H1 (cell line): ENCODE measurements around the gene DLGAP3. TPM values are rescaled to one million over a fixed set of nuclear protein-coding genes. Genes with fewer than 3 reads are reported as not detected.

ENCODE experiments used
- CTCF ChIA-PET: fragments of 300-600 bp; sonication (Branson Sonifier 250); formaldehyde crosslinking; loops from one replicate; lab custom pipeline; 2021; ENCODE audit not compliant: partially characterized antibody; lab: Charles Lee
- POLR2A ChIA-PET: fragments of 300-600 bp; sonication (Branson Sonifier 250); formaldehyde crosslinking; loops from one replicate; lab custom pipeline; 2021; ENCODE audit warnings: inconsistent platforms; ENCODE audit not compliant: partially characterized antibody; lab: Charles Lee
- DNase-seq, 2 experiments: peaks; one replicate each; pipeline versions ENCODE4 v3.0.0 to v3.0.0-alpha.2; 2010 to 2022; ENCODE audit warnings: low spot score in 2 of 2, low read depth in 1 of 2, mixed read lengths in 1 of 2
- FAIRE-seq: peaks from 2 replicates; lab custom pipeline; 2011; peaks lifted over from hg19 to GRCh38; lab: Jason Lieb, UNC
- H2AFZ ChIP-seq: 2 replicates; pipeline ENCODE4 v1.8.1; 2012; ENCODE audit warnings: low read length, inconsistent platforms
- H2AK5ac ChIP-seq: 2 replicates; pipeline ENCODE4 v1.6.1; 2013; ENCODE audit warnings: low read depth, low read length
- H2BK120ac ChIP-seq: replicated peaks from 2 replicates; pipeline ENCODE3; 2013; ENCODE audit warnings: low read depth, low read length, inconsistent platforms
- H2BK12ac ChIP-seq: 2 replicates; pipeline ENCODE4 v1.6.1; 2013; ENCODE audit warnings: low read depth, low read length
- H2BK15ac ChIP-seq: 2 replicates; pipeline ENCODE4 v1.6.1; 2013; ENCODE audit warnings: low read length
- H2BK20ac ChIP-seq: 2 replicates; pipeline ENCODE4 v1.6.1; 2013; ENCODE audit warnings: low read length
- H2BK5ac ChIP-seq: 2 replicates; pipeline ENCODE4 v1.6.1; 2013; ENCODE audit warnings: low read depth, low read length
- H3K14ac ChIP-seq: 2 replicates; pipeline ENCODE4 v1.6.1; 2013; ENCODE audit warnings: inconsistent platforms; ENCODE audit not compliant: insufficient read length
- H3K18ac ChIP-seq: 2 replicates; pipeline ENCODE4 v1.6.1; 2013; ENCODE audit warnings: low read length; ENCODE audit errors: extremely low read depth
- H3K23ac ChIP-seq: 2 replicates; pipeline ENCODE4 v1.6.1; 2013; ENCODE audit warnings: inconsistent platforms; ENCODE audit not compliant: insufficient read length
- H3K23me2 ChIP-seq: 2 replicates; pipeline ENCODE4 v1.6.1; 2013; ENCODE audit warnings: low read depth, low read length
- H3K27ac ChIP-seq: 2 replicates; pipeline ENCODE4 v1.6.1; 2011; ENCODE audit warnings: low read depth, low read length, inconsistent platforms
- H3K27me3 ChIP-seq, 4 experiments: replicated peaks in 1 of 4; 1 replicate in 1 of 4; 2 replicates in 3 of 4; pipeline versions ENCODE4 v1.6.1 to v1.8.1; 2011 to 2013; ENCODE audit warnings: low read length in 3 of 4, mild to moderate bottlenecking in 3 of 4, inconsistent platforms in 2 of 4, mixed read lengths in 2 of 4, moderate library complexity in 1 of 4; ENCODE audit not compliant: control insufficient read depth in 3 of 4, insufficient read depth in 3 of 4; ENCODE audit errors: extremely low read depth in 1 of 4
- H3K36me3 ChIP-seq, 4 experiments: 2 replicates each; pipeline versions ENCODE4 v1.6.1 to v1.8.1; 2011 to 2013; ENCODE audit warnings: mild to moderate bottlenecking in 4 of 4, low read length in 3 of 4, moderate library complexity in 2 of 4, control low read depth in 1 of 4, inconsistent platforms in 1 of 4; ENCODE audit not compliant: insufficient read depth in 4 of 4, control insufficient read depth in 2 of 4
- H3K4ac ChIP-seq: replicated peaks from 2 replicates; pipeline ENCODE3; 2013; ENCODE audit warnings: low read length, low read depth, mixed read lengths, inconsistent platforms; ENCODE audit not compliant: insufficient read length
- H3K4me1 ChIP-seq, 4 experiments: replicated peaks in 1 of 4; 1 replicate in 1 of 4; 2 replicates in 3 of 4; pipeline versions ENCODE4 v1.6.1 to v1.8.1; 2011 to 2013; ENCODE audit warnings: low read length in 3 of 4, inconsistent platforms in 2 of 4, mixed read lengths in 1 of 4; ENCODE audit not compliant: insufficient read depth in 4 of 4, control insufficient read depth in 3 of 4
- H3K4me2 ChIP-seq, 2 experiments: 2 replicates each; pipeline versions ENCODE4 v1.6.1 to v1.8.1; 2011 to 2013; ENCODE audit warnings: low read depth in 2 of 2, low read length in 2 of 2, control low read depth in 1 of 2, inconsistent platforms in 1 of 2, mild to moderate bottlenecking in 1 of 2; ENCODE audit not compliant: insufficient read depth in 1 of 2
- H3K4me3 ChIP-seq, 4 experiments: fragments of 200-600, 300-600 bp in 1 of 4; sonication (generic), shearing (Covaris generic), sonication (Bioruptor Twin) in 1 of 4; 2 replicates each; pipeline versions ENCODE4 v1.5.1 to v1.8.1; 2011 to 2016; ENCODE audit warnings: low read length in 4 of 4, low read depth in 3 of 4, control low read depth in 2 of 4, inconsistent platforms in 2 of 4, mild to moderate bottlenecking in 2 of 4, mixed read lengths in 1 of 4, moderate library complexity in 1 of 4; ENCODE audit not compliant: insufficient read depth in 2 of 4; ENCODE audit errors: extremely low read depth in 1 of 4
- H3K56ac ChIP-seq: replicated peaks from 2 replicates; pipeline ENCODE3; 2013; ENCODE audit warnings: low read depth, mild to moderate bottlenecking, mixed read lengths, low read length, inconsistent platforms; ENCODE audit not compliant: insufficient read length
- H3K79me1 ChIP-seq: 2 replicates; pipeline ENCODE4 v1.6.1; 2013; ENCODE audit warnings: low read depth, low read length, control low read depth
- H3K79me2 ChIP-seq, 2 experiments: 2 replicates each; pipeline versions ENCODE4 v1.6.1 to v1.8.1; 2012 to 2013; ENCODE audit warnings: low read length in 2 of 2, mild to moderate bottlenecking in 2 of 2, inconsistent platforms in 1 of 2; ENCODE audit not compliant: insufficient read depth in 2 of 2, control insufficient read depth in 1 of 2
- H3K9ac ChIP-seq, 4 experiments: replicated peaks in 1 of 4; 1 replicate in 1 of 4; 2 replicates in 3 of 4; pipeline versions ENCODE4 v1.6.1 to v1.8.1; 2011 to 2013; ENCODE audit warnings: low read depth in 3 of 4, low read length in 3 of 4, control low read depth in 2 of 4, mild to moderate bottlenecking in 2 of 4, moderate library complexity in 2 of 4, inconsistent platforms in 1 of 4; ENCODE audit errors: extremely low read depth in 1 of 4
- H3K9me3 ChIP-seq, 2 experiments: 2 replicates each; pipeline versions ENCODE4 v1.6.1 to v1.8.1; 2012 to 2013; ENCODE audit warnings: mild to moderate bottlenecking in 2 of 2, moderate library complexity in 2 of 2, control low read depth in 1 of 2, inconsistent platforms in 1 of 2, low read depth in 1 of 2, low read length in 1 of 2, mixed read lengths in 1 of 2; ENCODE audit not compliant: insufficient read depth in 2 of 2
- H4K20me1 ChIP-seq, 2 experiments: replicated peaks in 1 of 2; 2 replicates each; pipeline versions ENCODE3 to v1.8.1; 2011 to 2013; ENCODE audit warnings: inconsistent platforms in 2 of 2, low read length in 2 of 2, mild to moderate bottlenecking in 1 of 2; ENCODE audit not compliant: insufficient read depth in 2 of 2, control insufficient read depth in 1 of 2
- H4K5ac ChIP-seq: 2 replicates; pipeline ENCODE4 v1.6.1; 2013; ENCODE audit warnings: low read length, low read depth, mixed read lengths, inconsistent platforms; ENCODE audit not compliant: insufficient read length
- H4K8ac ChIP-seq: 2 replicates; pipeline ENCODE4 v1.8.0; 2013; ENCODE audit warnings: mild to moderate bottlenecking, moderate library complexity, low read length, inconsistent platforms; ENCODE audit not compliant: insufficient read depth; ENCODE audit errors: extremely low read depth
- H4K91ac ChIP-seq: replicated peaks from 2 replicates; pipeline ENCODE3; 2013; ENCODE audit warnings: low read length, mixed read lengths, inconsistent platforms; ENCODE audit not compliant: insufficient read length
- POLR2AphosphoS5 ChIP-seq: IDR thresholded peaks from 2 replicates; pipeline ENCODE4 v1.6.1; 2011; ENCODE audit warnings: low read depth, low read length
- RNF2 ChIP-seq: fragments of 200-900, 300-1000 bp; sonication (generic); IDR thresholded peaks from 2 replicates; pipeline ENCODE4 v1.7.1; 2016; ENCODE audit warnings: borderline replicate concordance, low read depth, mild to moderate bottlenecking, antibody characterized with exemption, low read length; ENCODE audit not compliant: poor library complexity, severe bottlenecking; ENCODE audit errors: missing control alignments
- SIN3A ChIP-seq, 2 experiments: IDR thresholded peaks in 1 of 2; conservative IDR thresholded peaks in 1 of 2; 2 replicates each; pipeline ENCODE4 v1.6.1; 2011 to 2012; ENCODE audit warnings: low read length in 2 of 2, improper control_type of control experiment in 1 of 2, low read depth in 1 of 2, mild to moderate bottlenecking in 1 of 2
- SIRT6 ChIP-seq: IDR thresholded peaks from one replicate; pipeline ENCODE4 v1.7.1; 2012; ENCODE audit warnings: low read length, inconsistent platforms
- SP1 ChIP-seq: IDR thresholded peaks from 2 replicates; pipeline ENCODE4 v1.6.1; 2011; ENCODE audit warnings: low read depth, low read length
- SUZ12 ChIP-seq: fragments of 200-600 bp; sonication (generic); IDR thresholded peaks from 2 replicates; pipeline ENCODE4 v1.6.1; 2012; ENCODE audit warnings: mild to moderate bottlenecking, inconsistent platforms, low read length, moderate library complexity, mixed read lengths
- TAF7 ChIP-seq: optimal IDR thresholded peaks from 2 replicates; pipeline ENCODE3; 2011; ENCODE audit warnings: low read depth, mild to moderate bottlenecking, inconsistent platforms, low read length, moderate library complexity, borderline replicate concordance
- TBP ChIP-seq: IDR thresholded peaks from 2 replicates; pipeline ENCODE4 v1.6.1; 2011; ENCODE audit warnings: low read depth, low read length, improper control_type of control experiment
- YY1 ChIP-seq: IDR thresholded peaks from 2 replicates; pipeline ENCODE4 v1.6.1; 2011; ENCODE audit warnings: low read depth, mild to moderate bottlenecking, low read length
- WGBS, 2 experiments: shearing (Covaris generic) in 1 of 2; methylation state at CpG; one replicate each; pipeline versions ENCODE4 v1.1.6 to v1.1.7; 2013 to 2015; ENCODE audit warnings: low lambda C conversion rate in 2 of 2, mixed read lengths in 2 of 2, inconsistent platforms in 1 of 2, low coverage in 1 of 2, missing lambda C conversion rate in 1 of 2; ENCODE audit not compliant: insufficient replicate concordance in 2 of 2, insufficient coverage in 1 of 2, insufficient read length in 1 of 2; ENCODE audit errors: extremely low coverage in 1 of 2, missing lambda C conversion rate in 1 of 2; 5-methylcytosine and 5-hydroxymethylcytosine counted together
- polyA plus RNA-seq, 7 experiments: library from polyadenylated mRNA; depleted of rRNA in 3 of 7; stranded (reverse) in 5 of 7; unstranded in 2 of 7; fragments of >200 nt in 5 of 7; fragments of 200-250 nt in 2 of 7; gene quantifications; 1 replicate in 5 of 7; 2 replicates in 1 of 7; 4 replicates in 1 of 7; pipeline versions ENCODE4 v1.2.1 to v1.2.3, GENCODE V29; 2011 to 2013; ENCODE audit warnings: missing spikeins in 2 of 7, mixed read lengths in 2 of 7
- total RNA-seq: library from RNA; stranded (reverse); fragmentation: NEBNext Ultra II Directional; extraction: Animal tissue kit (Norgen Biotek cat#: 25700); gene quantifications from 2 replicates; pipeline ENCODE4 v1.2.1, GENCODE V29; 2021

Gene DLGAP3
- total and polyA plus RNA-seq, 2 of the 8 experiments (the other 6 are each of a cell fraction or from before 2014, with no cell fraction given) = 3.8 to 13.2 TPM

- Histone ChIP-seq H2BK5ac (no peak overlapping the region), H3K79me1 (no peaks in the 10 kb centered on the region), H4K20me1 (no peaks in the 10 kb centered on the region), H2BK20ac (no peak overlapping the region), H4K5ac (no peak overlapping the region), H3K18ac (no peak overlapping the region), H3K23ac (no peak overlapping the region), H3K27ac (no peak overlapping the region), H3K79me2 (no peaks in the 10 kb centered on the region), H3K4me1 (peaks cover 0 to 3% (median 0%) of the 10 kb centered on the region in 4 experiments; a peak in 1 of 7 replicates), H3K9me3 (no peaks in the 10 kb centered on the region), H3K14ac (no peak overlapping the region), H2AFZ (no peak overlapping the region), H3K23me2 (no peaks in the 10 kb centered on the region), H2BK15ac (no peak overlapping the region), H3K4ac (no peak overlapping the region), H3K36me3 (no peaks in the 10 kb centered on the region), H2BK120ac (no peak overlapping the region), H3K27me3 (no peaks in the 10 kb centered on the region), H2BK12ac (no peak overlapping the region), H4K8ac (no peak overlapping the region), H3K4me3 (no peak overlapping the region), H3K9ac (no peak overlapping the region), H4K91ac (no peak overlapping the region), H3K56ac (no peak overlapping the region), H3K4me2 (no peak overlapping the region), H2AK5ac (no peak overlapping the region)
- DNase-seq = no peak
- ChIA-PET POLR2A (interaction anchor here (1.0 to 1.6 kb wide), 2 partner anchors 11 to 14 kb away, joined by 3 to 5 read pairs; no protein-coding TSS in a partner anchor), CTCF (interaction anchor here (0.6 to 2.4 kb wide), 4 partner anchors 33 to 816 kb away, joined by 3 to 6 read pairs (median 3); partner anchors contain the start of gene SMIM12)
- 94% methylated on average over 4 of the region's 4 CpGs; no CpG with 5 or more reads in 1 of the 2 experiments for WGBS, 2 experiments
- no peak for TF ChIP-seq RNF2
- TF ChIP-seq YY1 = no peak
- TF ChIP-seq TAF7 = no peak
- TF ChIP-seq SIRT6 = no peak
- TF ChIP-seq TBP = no peak
- TF ChIP-seq POLR2AphosphoS5 = no peak
- TF ChIP-seq SUZ12 = no peak
- no peak for TF ChIP-seq SIN3A (conservative IDR thresholded peaks at IDR 0.05 in 1 of 2, IDR thresholded peaks at IDR 0.05 in 1 of 2; ENCODE audit: low read depth in 1 of 2, low read length in 2 of 2)
- no peak for TF ChIP-seq SP1
- no peak for FAIRE-seq
These were observed 30.0 kb downstream of the DLGAP3 start for GRCh38 chr1:34899471-34899870.
